ENCODE data around the gene LIMS1.

LIMS1 gene

GRCh38 chr2:108607706-108608301, 73.5 kb downstream of the LIMS1 start:
- peak; percentile 58 for DNase-seq (ENCODE audit: low read depth)
- TF ChIP-seq CTCF (IDR thresholded peaks at IDR 0.05; ENCODE audit: insufficient read depth, low read depth, low read length, missing control alignments), result peak; percentile 84

GRCh38 chr2:108611021-108611420, 76.8 kb downstream of the LIMS1 start:
- TF ChIP-seq CTCF (IDR thresholded peaks at IDR 0.05; ENCODE audit: insufficient read depth, low read depth, low read length, missing control alignments), result no peak
- DNase-seq (ENCODE audit: low read depth), result no peak
- no peak overlapping the region for H3K4me3 ChIP-seq (ENCODE audit: low read length)

More at GRCh38 chr2:108607706-108608301, 73.5 kb downstream of the LIMS1 start:
- no peak overlapping the region for H3K4me3 ChIP-seq (ENCODE audit: low read length)

GRCh38 chr2:108612153-108612513, 77.9 kb downstream of the LIMS1 start:
- H3K4me3 ChIP-seq (ENCODE audit: low read length), result no peak overlapping the region
- peak; percentile 94 for DNase-seq (ENCODE audit: low read depth)
- no peak for TF ChIP-seq CTCF (IDR thresholded peaks at IDR 0.05; ENCODE audit: insufficient read depth, low read depth, low read length, missing control alignments)

GRCh38 chr2:108612514-108613183, 78.4 kb downstream of the LIMS1 start:
- peak; percentile 91 for DNase-seq (ENCODE audit: low read depth)
- no peak overlapping the region for H3K4me3 ChIP-seq (ENCODE audit: low read length)
- TF ChIP-seq CTCF (IDR thresholded peaks at IDR 0.05; ENCODE audit: insufficient read depth, low read depth, low read length, missing control alignments), result no peak

GRCh38 chr2:108613261-108614042, 79.2 kb downstream of the LIMS1 start:
- no peak overlapping the region for H3K4me3 ChIP-seq (ENCODE audit: low read length)
- DNase-seq (ENCODE audit: low read depth), result no peak
- TF ChIP-seq CTCF (IDR thresholded peaks at IDR 0.05; ENCODE audit: insufficient read depth, low read depth, low read length, missing control alignments), result no peak

- no peak for TF ChIP-seq CTCF (IDR thresholded peaks at IDR 0.05; ENCODE audit: insufficient read depth, low read depth, low read length, missing control alignments)
- DNase-seq (ENCODE audit: low read depth), result peak; percentile 55
- H3K4me3 ChIP-seq (ENCODE audit: low read length), result no peak overlapping the region
These were observed 79.8 kb downstream of the LIMS1 start for GRCh38 chr2:108614043-108614545.
